HG03575 (cell line): ENCODE results near the gene TMA7B.
"Not testable (repeated sequence)": the region's sequence is repeated elsewhere in the genome, so short reads cannot be mapped to it uniquely, and the experiment has no call there.

Experiments used
- ATAC-seq: cut with Tn5 transposase; IDR thresholded peaks from one replicate; pipeline ENCODE4 v1.9.1; 2021; ENCODE audit not compliant: unreplicated experiment, insufficient number of reproducible peaks, low FRiP score; ENCODE audit errors: extremely low read depth

The TMA7B gene

DNA sequence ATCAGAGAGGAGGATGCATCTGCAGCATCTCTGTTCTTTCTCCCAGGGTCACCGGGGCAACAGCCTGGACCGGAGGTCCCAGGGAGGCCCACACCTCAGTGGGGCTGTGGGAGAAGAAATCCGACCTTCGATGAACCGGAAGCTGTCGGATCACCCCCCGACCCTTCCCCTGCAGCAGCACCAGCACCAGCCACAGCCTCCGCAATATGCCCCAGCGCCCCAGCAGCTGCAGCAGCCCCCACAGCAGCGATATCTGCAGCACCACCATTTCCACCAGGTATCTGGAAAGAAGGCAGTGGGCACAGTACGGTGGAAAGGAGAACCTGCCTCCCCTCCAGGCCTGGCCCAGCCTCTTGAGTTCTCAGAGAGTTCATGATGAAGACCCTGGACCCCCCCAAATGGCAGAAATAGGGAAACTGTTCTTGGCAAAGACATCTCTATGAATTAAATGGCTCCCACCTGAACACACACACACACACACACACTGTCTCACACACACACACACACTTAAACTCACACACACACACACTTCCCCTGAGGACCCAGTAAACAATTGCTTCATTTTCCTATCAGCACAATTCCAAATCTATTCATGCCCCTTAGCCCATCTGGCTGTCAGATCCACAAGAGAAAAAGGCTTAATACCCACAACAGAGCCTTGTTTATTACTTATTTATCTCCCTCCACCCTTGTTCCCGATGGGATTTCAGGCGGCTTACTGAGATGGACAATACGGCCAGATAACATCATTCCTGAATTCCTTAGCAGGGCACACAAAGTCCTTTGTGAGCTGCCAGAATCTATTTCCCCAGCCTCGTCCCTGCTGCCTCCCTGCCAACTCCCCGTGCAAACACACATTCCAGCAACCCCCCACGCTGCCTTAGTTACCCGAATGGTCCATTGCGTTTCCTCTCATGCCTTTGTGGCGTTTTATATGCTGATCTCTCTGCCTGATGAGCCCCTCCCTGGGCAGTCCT is 8.1 kb downstream of the TMA7B start:
- no peak for ATAC-seq

GRCh38 chr22:39970742-39971141 is 10.5 kb downstream of the TMA7B start:
- ATAC-seq, result no peak

- ATAC-seq, result no peak
These were observed 12.4 kb downstream of the TMA7B start for GRCh38 chr22:39972641-39973040.

DNA sequence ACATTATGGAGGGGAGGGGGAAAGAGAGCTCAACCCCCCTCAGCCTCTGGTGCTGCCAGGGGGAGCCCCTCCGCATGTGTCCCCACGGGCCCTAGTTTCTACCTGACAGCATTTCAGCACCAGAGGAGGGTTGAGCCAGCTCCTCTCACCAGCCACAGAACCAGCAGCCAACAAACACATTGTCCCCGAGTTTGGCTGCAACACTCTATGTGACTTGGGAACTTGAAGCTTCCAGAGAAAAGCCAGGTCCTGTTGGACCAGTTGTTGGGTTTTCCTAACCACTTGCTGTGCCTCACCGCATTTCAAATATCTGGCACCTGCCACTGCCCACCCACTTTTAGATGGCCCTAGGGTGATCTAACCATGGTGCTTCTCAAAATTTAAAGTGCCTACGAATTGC is 13.5 kb downstream of the TMA7B start:
- no peak for ATAC-seq

- no peak for ATAC-seq
These were observed 13.9 kb downstream of the TMA7B start for GRCh38 chr22:39974065-39974464.

DNA sequence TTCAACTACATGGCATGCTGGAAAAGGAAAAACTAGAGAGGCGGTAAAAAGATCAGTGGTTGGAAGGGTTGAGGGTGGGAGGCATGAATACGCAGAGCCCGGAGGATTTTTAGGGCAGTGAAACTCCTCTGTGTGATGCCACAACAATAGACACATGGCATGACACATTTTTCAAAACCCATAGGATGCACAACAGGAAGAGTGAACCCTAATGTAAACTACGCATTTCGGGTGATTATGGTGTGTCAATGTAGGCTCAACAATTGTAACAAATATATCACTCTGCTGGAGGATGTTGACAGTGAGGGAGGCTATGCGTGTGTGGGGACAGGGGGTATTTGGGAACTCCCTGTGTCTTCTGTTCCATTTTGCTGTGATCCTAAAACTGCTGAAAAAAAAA is 18.9 kb downstream of the TMA7B start:
- no peak for ATAC-seq

DNA sequence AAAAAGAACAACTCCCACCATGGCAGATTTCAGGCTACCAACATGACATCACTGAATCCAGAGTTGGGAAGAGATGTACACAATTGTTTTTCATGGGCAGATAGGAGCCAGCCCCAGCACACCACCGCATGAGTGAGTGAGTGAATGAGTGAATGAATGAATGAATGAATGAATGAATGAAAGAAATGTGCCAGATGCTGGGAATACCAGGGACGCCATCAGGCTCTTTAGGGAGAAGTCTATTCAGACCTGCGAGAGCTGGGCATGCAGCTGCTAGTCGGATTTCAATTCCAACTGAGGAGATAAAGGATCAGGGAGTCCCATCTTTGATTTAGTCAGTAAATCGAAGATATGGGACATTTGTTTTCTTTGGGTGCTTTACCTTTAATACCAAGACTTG is 19.3 kb downstream of the TMA7B start:
- no peak for ATAC-seq

DNA sequence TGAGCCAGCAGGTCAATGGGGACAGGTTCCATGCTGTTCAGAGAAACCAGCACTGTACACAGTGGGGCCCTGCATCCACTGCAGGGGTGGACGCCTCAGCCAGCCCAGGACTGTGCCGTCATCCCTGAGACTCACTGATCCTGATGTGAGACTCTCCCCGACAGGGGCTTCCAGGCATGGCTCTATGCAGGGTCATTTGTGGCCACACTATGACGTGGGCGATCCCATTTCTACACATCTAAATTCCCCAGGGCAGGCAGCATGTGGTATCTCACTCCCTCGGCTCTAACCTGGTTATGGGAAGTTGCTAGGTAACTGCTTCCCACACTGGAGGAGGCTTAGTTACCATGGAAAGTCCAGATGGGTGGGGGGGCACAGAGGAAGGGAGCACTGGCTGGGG is 20.4 kb downstream of the TMA7B start:
- no peak for ATAC-seq

- no peak for ATAC-seq
These were observed 23.1 kb downstream of the TMA7B start for GRCh38 chr22:39983346-39983745.

DNA sequence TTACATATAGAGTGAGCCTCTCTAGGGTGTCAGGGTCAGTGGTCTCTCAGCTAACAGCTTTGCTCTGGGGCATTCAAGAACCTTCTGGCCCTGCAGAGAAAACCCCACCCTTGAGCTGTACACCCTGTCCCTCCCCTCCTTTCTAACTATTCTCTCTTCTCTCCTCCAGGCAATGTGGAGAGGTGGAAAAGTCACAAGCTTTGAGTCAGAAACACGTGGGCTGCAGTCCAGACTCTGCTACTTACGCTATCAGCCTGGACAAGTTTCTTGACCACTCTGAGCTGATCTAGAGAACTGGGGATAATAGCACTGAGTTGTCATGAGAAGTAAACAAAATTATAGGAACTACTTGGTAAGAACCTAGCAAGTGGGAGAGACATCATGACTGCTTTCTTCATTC is 23.8 kb downstream of the TMA7B start:
- ATAC-seq, result no peak

DNA sequence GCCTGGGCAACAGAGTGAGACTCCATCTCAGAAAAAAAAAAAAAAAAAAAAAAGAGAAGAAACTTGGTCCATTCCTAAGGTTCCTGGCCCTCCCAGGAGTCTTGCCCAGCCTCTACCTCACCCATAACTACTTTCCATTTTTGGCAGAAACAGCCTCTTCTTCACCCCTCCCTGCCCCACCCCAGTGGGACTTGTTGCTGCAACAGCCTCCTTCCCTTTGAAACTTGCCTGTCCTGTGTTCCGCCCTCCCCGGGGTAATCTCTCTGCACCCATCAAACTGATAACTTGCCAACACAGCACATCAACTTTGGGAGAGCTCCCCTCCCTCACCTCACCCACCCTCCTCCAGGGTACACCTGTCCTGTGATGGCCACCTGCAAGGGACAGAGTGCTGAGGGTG is 24.5 kb downstream of the TMA7B start:
- ATAC-seq, result no peak

DNA sequence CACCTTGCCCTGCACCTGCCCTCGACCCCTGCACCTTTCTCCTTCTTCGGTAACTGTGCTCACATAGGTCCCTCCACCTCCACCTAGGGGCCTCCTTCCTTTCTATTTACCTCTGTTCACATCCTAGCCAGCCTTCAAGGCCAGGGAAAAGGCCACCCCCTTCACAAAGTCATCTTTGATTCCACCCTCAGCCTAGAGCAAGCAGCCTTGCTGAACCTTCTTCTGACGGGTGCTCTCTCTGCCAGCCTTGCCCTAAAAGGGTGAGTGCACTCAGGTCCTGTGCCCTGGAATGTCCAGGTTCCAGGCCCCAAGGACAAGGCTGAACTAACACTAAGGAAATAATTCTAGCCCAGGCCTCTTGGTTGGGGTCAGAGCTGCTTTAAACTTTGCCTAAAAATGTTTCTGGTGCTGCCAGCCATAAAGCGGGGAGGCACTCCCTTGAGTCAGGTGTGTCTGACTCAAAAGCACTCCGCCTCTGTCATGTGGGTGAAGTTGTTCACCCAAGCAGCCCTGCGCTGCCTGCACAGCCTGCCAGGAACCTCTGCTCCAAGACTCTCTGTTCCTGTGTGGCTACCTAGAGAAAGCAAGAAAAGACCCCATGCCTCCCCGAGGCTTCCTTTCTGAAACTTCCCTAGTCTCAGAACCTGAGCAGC is 25.3 kb downstream of the TMA7B start:
- ATAC-seq, result no peak

DNA sequence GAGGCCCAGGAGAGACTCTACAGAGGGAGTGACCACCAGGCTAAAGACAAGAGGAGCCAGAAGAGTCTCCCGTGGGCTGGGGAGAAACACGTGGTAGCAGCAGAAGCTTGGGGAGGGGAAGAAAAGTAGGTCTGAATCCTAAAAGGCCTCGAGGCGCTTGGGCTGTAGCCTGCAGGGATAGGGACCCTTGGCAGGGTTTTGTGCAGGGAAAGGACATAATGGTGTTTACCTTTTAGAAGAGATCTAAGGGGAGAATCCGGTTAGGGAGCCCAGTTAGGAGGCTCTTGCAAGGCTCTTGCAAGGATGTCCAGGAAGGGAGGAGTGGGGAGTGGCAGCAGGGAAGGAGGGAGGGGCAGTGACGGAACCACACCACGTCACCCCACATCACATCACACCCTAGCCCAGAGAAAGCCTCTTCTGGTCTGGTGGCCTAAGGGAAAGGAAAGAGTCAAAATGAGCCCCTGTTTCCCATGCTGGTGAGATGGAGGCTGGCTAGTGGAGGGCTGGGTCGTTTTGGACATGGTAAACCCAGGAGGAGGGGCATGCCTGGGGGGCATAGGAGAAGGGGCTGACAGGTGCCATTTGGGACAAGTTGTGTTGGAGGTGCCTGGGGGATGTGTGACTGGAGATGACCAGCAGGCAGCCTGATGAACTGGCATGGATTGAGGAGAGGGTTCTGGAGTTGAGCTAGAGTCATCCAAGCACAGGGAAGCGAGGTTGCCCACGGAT is 28.4 kb downstream of the TMA7B start:
- no peak for ATAC-seq

DNA sequence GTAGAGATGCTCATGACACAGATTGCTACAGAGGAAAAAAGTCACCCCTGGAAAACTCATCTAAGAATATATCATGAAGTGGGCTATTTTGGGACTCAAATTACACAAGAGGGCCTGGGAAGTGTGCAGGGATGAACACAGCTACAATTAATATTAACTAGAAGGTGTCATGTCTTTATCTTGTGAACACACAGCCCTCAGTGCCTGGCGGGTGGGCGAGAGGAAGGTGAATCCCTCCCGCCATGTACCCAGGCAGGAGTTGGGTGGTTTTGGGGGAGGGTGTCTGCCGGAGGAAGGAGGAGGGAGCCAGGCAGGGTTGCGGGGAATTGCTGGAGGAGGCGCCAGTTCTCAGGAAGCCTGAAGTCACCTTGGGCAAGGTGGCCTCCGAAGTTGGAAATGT is 29.4 kb downstream of the TMA7B start:
- ATAC-seq, result no peak

DNA sequence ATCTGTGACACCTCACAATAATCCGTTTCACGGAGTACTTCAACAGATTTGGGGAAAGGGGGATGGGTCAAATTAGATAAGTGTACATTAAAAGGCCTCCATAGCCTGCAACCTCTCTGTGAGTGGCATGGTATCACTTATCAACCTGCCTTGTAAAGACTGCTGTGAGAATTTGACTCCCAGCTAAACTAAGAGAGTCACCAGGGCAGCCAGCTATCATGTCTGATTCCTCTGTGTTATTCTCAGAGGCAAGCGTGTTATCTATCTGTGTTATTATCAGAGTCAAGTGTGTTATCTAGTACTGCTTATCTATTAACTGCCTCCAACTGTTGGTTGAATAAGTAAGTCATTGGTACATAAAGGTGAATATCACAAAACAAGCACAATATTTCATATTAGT is 30.5 kb downstream of the TMA7B start:
- ATAC-seq, result no peak

- ATAC-seq, result no peak
These were observed 31.1 kb downstream of the TMA7B start for GRCh38 chr22:39991159-39991860.

GRCh38 chr22:39992088-39992826 is 32.1 kb downstream of the TMA7B start:
- ATAC-seq, result no peak

GRCh38 chr22:39992894-39993293 is 32.7 kb downstream of the TMA7B start:
- ATAC-seq, result not testable (repeated sequence)
